ENCODE results near the gene B9D2.

B9D2 gene

DNA sequence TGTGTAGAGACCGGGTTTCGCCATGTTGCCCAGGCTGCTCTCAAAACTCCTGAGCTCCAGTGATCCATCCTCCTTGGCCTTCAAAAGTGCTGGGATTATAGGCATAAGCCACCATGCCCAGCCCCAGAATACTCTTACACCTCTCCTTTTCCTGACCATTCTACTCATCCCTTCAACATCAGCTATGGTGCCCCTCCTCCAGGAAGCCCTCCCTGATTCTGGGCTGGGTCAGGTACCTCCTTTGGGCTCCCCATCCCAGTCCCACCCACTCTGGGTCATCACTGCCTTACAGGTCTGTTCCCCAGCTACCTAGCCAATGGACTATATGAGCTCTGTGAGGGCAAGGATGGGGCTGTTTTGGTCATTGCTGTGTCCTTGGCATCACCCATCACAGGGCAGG, 19.8 kb downstream of the B9D2 start:
- Histone ChIP-seq H3K4me3 (replicated peaks; ENCODE audit: low read depth, low read length) (no peak overlapping the region), H3K27me3 (replicated peaks; ENCODE audit: control insufficient read depth, insufficient read depth, low read length) (no peaks in the 10 kb centered on the region), H3K36me3 (ENCODE audit: control insufficient read depth, insufficient read depth, low read length) (peaks cover 37% of the 10 kb centered on the region)
- DNase-seq (ENCODE audit: extremely low read depth, insufficient read length) = no peak
- TF ChIP-seq, protein P1, sequence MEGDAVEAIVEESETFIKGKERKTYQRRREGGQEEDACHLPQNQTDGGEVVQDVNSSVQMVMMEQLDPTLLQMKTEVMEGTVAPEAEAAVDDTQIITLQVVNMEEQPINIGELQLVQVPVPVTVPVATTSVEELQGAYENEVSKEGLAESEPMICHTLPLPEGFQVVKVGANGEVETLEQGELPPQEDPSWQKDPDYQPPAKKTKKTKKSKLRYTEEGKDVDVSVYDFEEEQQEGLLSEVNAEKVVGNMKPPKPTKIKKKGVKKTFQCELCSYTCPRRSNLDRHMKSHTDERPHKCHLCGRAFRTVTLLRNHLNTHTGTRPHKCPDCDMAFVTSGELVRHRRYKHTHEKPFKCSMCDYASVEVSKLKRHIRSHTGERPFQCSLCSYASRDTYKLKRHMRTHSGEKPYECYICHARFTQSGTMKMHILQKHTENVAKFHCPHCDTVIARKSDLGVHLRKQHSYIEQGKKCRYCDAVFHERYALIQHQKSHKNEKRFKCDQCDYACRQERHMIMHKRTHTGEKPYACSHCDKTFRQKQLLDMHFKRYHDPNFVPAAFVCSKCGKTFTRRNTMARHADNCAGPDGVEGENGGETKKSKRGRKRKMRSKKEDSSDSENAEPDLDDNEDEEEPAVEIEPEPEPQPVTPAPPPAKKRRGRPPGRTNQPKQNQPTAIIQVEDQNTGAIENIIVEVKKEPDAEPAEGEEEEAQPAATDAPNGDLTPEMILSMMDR (IDR thresholded peaks at IDR 0.05; ENCODE audit: insufficient read depth, low read length, poor library complexity, severe bottlenecking) = no peak

DNA sequence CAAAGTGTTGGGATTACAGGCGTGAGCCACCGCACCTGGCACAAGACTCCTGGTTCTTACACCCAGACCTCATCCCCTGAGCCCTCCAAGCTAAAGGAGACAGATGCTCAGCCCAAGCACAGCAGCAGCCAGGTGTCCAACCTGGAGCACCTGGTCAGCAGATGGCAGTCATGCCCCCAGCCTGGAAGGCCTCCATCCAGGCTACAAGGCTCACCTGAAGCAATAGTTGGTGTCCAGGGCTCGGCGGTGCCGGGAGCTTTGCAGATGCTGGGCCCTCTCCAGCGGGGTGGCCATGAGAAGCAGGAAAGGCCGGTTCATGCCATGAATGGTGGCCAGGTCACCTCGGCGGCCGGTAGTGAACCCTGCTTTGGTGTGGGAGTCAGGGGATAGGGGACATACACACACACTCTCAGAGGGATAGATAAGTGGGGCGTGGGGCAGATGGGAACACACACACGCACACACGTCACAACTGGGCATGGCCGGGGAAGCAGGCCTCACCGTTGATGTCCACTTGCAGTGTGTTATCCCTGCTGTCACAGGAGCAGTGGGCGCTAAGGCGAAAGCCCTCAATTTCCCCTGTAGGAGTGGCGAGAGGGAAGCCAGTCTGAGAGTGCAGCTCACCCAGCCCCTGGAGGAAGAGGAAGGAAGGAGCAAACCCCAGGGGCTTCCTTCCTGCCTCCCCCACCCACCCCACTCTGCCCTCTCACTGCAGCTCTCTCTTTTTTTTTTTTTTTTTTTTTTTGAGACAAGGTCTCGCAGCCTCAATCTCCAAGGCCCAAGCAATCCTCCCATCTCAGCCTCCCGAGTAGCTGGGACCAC, 22.1 kb downstream of the B9D2 start:
- TF ChIP-seq, protein P1 (IDR thresholded peaks at IDR 0.05; ENCODE audit: insufficient read depth, low read length, poor library complexity, severe bottlenecking) = no peak
- peaks cover 30% of the 10 kb centered on the region for H3K36me3 ChIP-seq (ENCODE audit: control insufficient read depth, insufficient read depth, low read length)
- H3K4me3 ChIP-seq (replicated peaks; ENCODE audit: low read depth, low read length) = no peak overlapping the region
- no peaks in the 10 kb centered on the region for H3K27me3 ChIP-seq (replicated peaks; ENCODE audit: control insufficient read depth, insufficient read depth, low read length)
- DNase-seq (ENCODE audit: extremely low read depth, insufficient read length) = no peak

DNA sequence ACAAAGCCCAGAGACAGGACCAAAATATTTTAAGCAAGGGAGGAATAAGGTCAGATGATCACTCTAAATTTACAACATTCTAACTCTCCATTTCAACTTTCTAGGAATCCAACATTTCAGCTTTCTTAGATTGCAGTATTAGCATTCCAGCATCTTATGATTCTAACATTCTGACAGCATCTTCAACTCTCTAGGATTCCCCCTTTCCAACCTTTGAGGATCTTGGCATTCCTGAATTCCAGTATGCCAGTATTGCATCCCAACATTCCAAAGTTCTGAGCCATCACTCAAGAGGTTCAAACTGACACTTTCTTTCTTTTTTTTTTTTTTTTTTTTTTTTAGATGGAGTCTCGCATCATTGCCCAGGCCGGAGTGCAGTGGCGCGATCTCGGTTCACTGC, 24.0 kb downstream of the B9D2 start:
- no peak overlapping the region for H3K4me3 ChIP-seq (replicated peaks; ENCODE audit: low read depth, low read length)
- H3K36me3 ChIP-seq (ENCODE audit: control insufficient read depth, insufficient read depth, low read length) = peaks cover 30% of the 10 kb centered on the region
- H3K27me3 ChIP-seq (replicated peaks; ENCODE audit: control insufficient read depth, insufficient read depth, low read length) = no peaks in the 10 kb centered on the region
- TF ChIP-seq, protein P1 (IDR thresholded peaks at IDR 0.05; ENCODE audit: insufficient read depth, low read length, poor library complexity, severe bottlenecking) = no peak
- DNase-seq (ENCODE audit: extremely low read depth, insufficient read length) = no peak

DNA sequence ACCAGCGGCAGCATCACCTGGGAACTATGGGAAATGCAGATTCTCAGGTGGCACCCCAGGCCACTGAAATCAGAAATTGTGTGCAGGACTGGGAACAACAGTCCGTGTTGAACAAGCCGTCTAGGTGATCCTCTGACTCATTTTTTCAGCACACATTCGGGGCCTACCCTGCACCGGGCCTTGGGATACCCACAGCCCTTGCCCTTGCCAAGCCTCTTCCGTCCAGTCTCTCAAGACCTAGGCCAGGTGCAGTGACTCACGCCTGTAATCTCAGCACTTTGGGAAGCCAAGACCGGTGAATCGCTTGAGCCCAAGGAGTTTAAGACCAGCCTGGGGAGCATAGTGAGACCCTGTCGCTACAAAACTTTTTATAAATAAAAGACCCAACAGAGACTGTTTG, 28.5 kb downstream of the B9D2 start:
- H3K4me3 ChIP-seq (replicated peaks; ENCODE audit: low read depth, low read length) = no peak overlapping the region
- TF ChIP-seq, protein P1 (IDR thresholded peaks at IDR 0.05; ENCODE audit: insufficient read depth, low read length, poor library complexity, severe bottlenecking) = no peak
- DNase-seq (ENCODE audit: extremely low read depth, insufficient read length) = no peak
- peaks cover 14% of the 10 kb centered on the region for H3K36me3 ChIP-seq (ENCODE audit: control insufficient read depth, insufficient read depth, low read length)
- no peaks in the 10 kb centered on the region for H3K27me3 ChIP-seq (replicated peaks; ENCODE audit: control insufficient read depth, insufficient read depth, low read length)

DNA sequence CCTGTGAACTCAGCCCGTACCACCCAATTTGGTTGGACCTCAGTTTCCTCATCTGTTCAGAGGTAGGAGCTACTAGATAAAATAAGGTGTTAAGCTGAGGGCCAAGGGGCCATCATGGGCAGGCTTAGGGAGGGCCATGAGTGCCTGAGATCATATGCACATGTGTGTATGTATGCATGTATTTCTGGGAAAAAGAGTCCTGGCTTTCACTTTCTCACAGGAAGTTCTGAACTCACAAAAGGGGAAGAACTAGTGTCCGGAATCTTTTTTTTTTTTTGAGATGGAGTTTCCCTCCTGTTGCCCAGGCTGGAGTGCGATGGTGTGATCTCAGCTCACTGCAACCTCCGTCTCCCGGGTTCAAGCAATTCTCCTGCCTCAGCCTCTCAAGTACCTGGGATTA, 29.2 kb downstream of the B9D2 start:
- TF ChIP-seq, protein P1 (IDR thresholded peaks at IDR 0.05; ENCODE audit: insufficient read depth, low read length, poor library complexity, severe bottlenecking) = no peak
- H3K36me3 ChIP-seq (ENCODE audit: control insufficient read depth, insufficient read depth, low read length) = peaks cover 12% of the 10 kb centered on the region

More for the DNA sequence above, 29.2 kb downstream of the B9D2 start:
- no peak for DNase-seq (ENCODE audit: extremely low read depth, insufficient read length)
- H3K4me3 ChIP-seq (replicated peaks; ENCODE audit: low read depth, low read length) = no peak overlapping the region
- no peaks in the 10 kb centered on the region for H3K27me3 ChIP-seq (replicated peaks; ENCODE audit: control insufficient read depth, insufficient read depth, low read length)

Data from GM06990 (cell line).